Thymus (tissue), 11 donors: ENCODE results near the gene CCDC54. TPM values are rescaled to one million over a fixed set of nuclear protein-coding genes. Genes with fewer than 3 reads are reported as not detected.

ENCODE experiments used
- DNase-seq, 9 donors: peaks; one replicate each; pipeline ENCODE4 v3.0.0-alpha.2; 2013; ENCODE audit warnings: low spot score in 9 of 9, low read depth in 6 of 9, missing footprints in 1 of 9
- H3K27ac ChIP-seq, 2 donors: one replicate each; pipeline ENCODE4 v1.5.1; 2013; ENCODE audit warnings: control low read depth in 1 of 2, low read depth in 1 of 2, low read length in 1 of 2, mild to moderate bottlenecking in 1 of 2, moderate library complexity in 1 of 2
- H3K27me3 ChIP-seq, 2 donors: one replicate each; pipeline ENCODE4 v1.5.1; 2013; ENCODE audit warnings: low read length in 1 of 2; ENCODE audit not compliant: control insufficient read depth in 2 of 2, insufficient read depth in 1 of 2
- H3K36me3 ChIP-seq, 2 donors: one replicate each; pipeline ENCODE4 v1.5.1; 2013; ENCODE audit warnings: low read length in 1 of 2, mild to moderate bottlenecking in 1 of 2, moderate library complexity in 1 of 2; ENCODE audit not compliant: control insufficient read depth in 2 of 2, insufficient read depth in 2 of 2
- H3K4me1 ChIP-seq, 2 donors: one replicate each; pipeline ENCODE4 v1.5.1; 2013; ENCODE audit warnings: low read length in 2 of 2; ENCODE audit not compliant: control insufficient read depth in 2 of 2, insufficient read depth in 2 of 2
- H3K4me3 ChIP-seq, 2 donors: one replicate each; pipeline ENCODE4 v1.5.1; 2013; ENCODE audit warnings: low read length in 2 of 2, control low read depth in 1 of 2, mild to moderate bottlenecking in 1 of 2
- H3K9me3 ChIP-seq, 2 donors: one replicate each; pipeline ENCODE4 v1.5.1; 2013; ENCODE audit warnings: low read length in 1 of 2, mild to moderate bottlenecking in 1 of 2; ENCODE audit not compliant: control insufficient read depth in 2 of 2, insufficient read depth in 1 of 2
- WGBS: extraction: QIAGEN DNeasy Blood & Tissue Kit; methylation state at CpG from one replicate; pipeline ENCODE4 v1.1.7; 2013; 5-methylcytosine and 5-hydroxymethylcytosine counted together
- polyA plus RNA-seq: library from polyadenylated mRNA; stranded (reverse); fragments of 200-250 nt; gene quantifications from one replicate; pipeline ENCODE4 v1.2.3, GENCODE V29; 2013
- total RNA-seq: library from RNA; stranded (reverse); fragments of 120-200 nt; gene quantifications from one replicate; pipeline ENCODE4 v1.2.4, GENCODE V29; 2013
- donor health status: healthy.

CCDC54 gene
- total and polyA plus RNA-seq, 2 donors, result not detected

- 95% methylated on average over 2 of the region's 2 CpGs for WGBS
- H3K27ac ChIP-seq, result no peak overlapping the region
Observed at GRCh38 chr3:107375682-107376081, 1.6 kb upstream of the CCDC54 start.

GRCh38 chr3:107382631-107383030 lies 5.4 kb downstream of the CCDC54 start:
- Histone ChIP-seq H3K27me3 (no peaks in the 10 kb centered on the region), H3K4me1 (no peaks in the 10 kb centered on the region), H3K36me3 (no peaks in the 10 kb centered on the region), H3K27ac (no peak overlapping the region), H3K4me3 (no peak overlapping the region), H3K9me3 (no peaks in the 10 kb centered on the region)
- no peak for DNase-seq
- 95% methylated on average over 4 of the region's 4 CpGs for WGBS

More at GRCh38 chr3:107375682-107376081, 1.6 kb upstream of the CCDC54 start:
- Histone ChIP-seq H3K4me3 (no peak overlapping the region), H3K36me3 (no peaks in the 10 kb centered on the region), H3K27me3 (no peaks in the 10 kb centered on the region), H3K9me3 (no peaks in the 10 kb centered on the region), H3K4me1 (no peaks in the 10 kb centered on the region)
- no peak for DNase-seq

- WGBS, result 96% methylated on average over 2 of the region's 2 CpGs
- no peaks in the 10 kb centered on the region for H3K36me3 ChIP-seq
- no peak overlapping the region for H3K27ac ChIP-seq
- no peak overlapping the region for H3K4me3 ChIP-seq
- H3K27me3 ChIP-seq, result no peaks in the 10 kb centered on the region
- no peak for DNase-seq
- H3K4me1 ChIP-seq, result no peaks in the 10 kb centered on the region
- H3K9me3 ChIP-seq, result no peaks in the 10 kb centered on the region
Observed at GRCh38 chr3:107384428-107384827, 7.2 kb downstream of the CCDC54 start.

GRCh38 chr3:107384907-107385306 lies 7.7 kb downstream of the CCDC54 start:
- Histone ChIP-seq H3K4me3 (no peak overlapping the region), H3K9me3 (no peaks in the 10 kb centered on the region), H3K4me1 (no peaks in the 10 kb centered on the region), H3K27ac (no peak overlapping the region), H3K27me3 (no peaks in the 10 kb centered on the region), H3K36me3 (no peaks in the 10 kb centered on the region)
- no peak for DNase-seq
- 81% methylated on average over 2 of the region's 2 CpGs for WGBS

- Histone ChIP-seq H3K4me3 (no peak overlapping the region), H3K4me1 (peaks cover 0 to 5% of the 10 kb centered on the region in 2 donors), H3K27ac (no peak overlapping the region), H3K36me3 (no peaks in the 10 kb centered on the region), H3K27me3 (no peaks in the 10 kb centered on the region), H3K9me3 (no peaks in the 10 kb centered on the region)
- DNase-seq, result no peak
- WGBS, result 92% methylated on average over 3 of the region's 3 CpGs
Observed at GRCh38 chr3:107387555-107387954, 10.3 kb downstream of the CCDC54 start.

GRCh38 chr3:107392549-107393165 lies 15.4 kb downstream of the CCDC54 start:
- 92% methylated on average over 3 of the region's 3 CpGs for whole genome bisulfite sequencing
- Histone ChIP-seq H3K27ac (no peak overlapping the region), H3K4me3 (no peak overlapping the region), H3K36me3 (no peaks in the 10 kb centered on the region), H3K27me3 (no peaks in the 10 kb centered on the region), H3K4me1 (peaks cover 0 to 5% of the 10 kb centered on the region in 2 donors), H3K9me3 (no peaks in the 10 kb centered on the region)
- DNase-seq, result no peak

GRCh38 chr3:107394502-107394901 lies 17.3 kb downstream of the CCDC54 start:
- Histone ChIP-seq H3K27me3 (no peaks in the 10 kb centered on the region), H3K27ac (no peak overlapping the region), H3K36me3 (no peaks in the 10 kb centered on the region), H3K4me1 (peaks cover 0 to 5% of the 10 kb centered on the region in 2 donors), H3K4me3 (no peak overlapping the region), H3K9me3 (no peaks in the 10 kb centered on the region)
- DNase-seq, result no peak
- 96% methylated on average over 1 of the region's 1 CpG for WGBS

- peaks cover 0 to 5% of the 10 kb centered on the region in 2 donors for H3K4me1 ChIP-seq
- H3K9me3 ChIP-seq, result no peaks in the 10 kb centered on the region
- 96% methylated on average over 2 of the region's 2 CpGs for WGBS
- no peak overlapping the region for H3K27ac ChIP-seq
- H3K4me3 ChIP-seq, result no peak overlapping the region
- no peak for DNase-seq
- no peaks in the 10 kb centered on the region for H3K36me3 ChIP-seq
- H3K27me3 ChIP-seq, result no peaks in the 10 kb centered on the region
Observed at GRCh38 chr3:107395066-107395465, 17.8 kb downstream of the CCDC54 start.

- Histone ChIP-seq H3K27me3 (no peaks in the 10 kb centered on the region), H3K4me3 (no peak overlapping the region), H3K9me3 (no peaks in the 10 kb centered on the region), H3K4me1 (no peaks in the 10 kb centered on the region), H3K27ac (no peak overlapping the region), H3K36me3 (no peaks in the 10 kb centered on the region)
- no peak for DNase-seq
- WGBS, result 100% methylated on average over 1 of the region's 1 CpG
Observed at GRCh38 chr3:107401301-107401700, 24.1 kb downstream of the CCDC54 start.
